Stimulated activated CD4-positive, alpha-beta T cell treated with anti-CD3 and anti-CD28 coated beads, Interleukin-15, amount 100 ng/mL, for 24 hours (primary cell): ENCODE results near the gene EXOC2.

ENCODE experiments used
- DNase-seq: peaks from one replicate; pipeline ENCODE4 v3.0.0-alpha.2; 2020

The EXOC2 gene

DNA sequence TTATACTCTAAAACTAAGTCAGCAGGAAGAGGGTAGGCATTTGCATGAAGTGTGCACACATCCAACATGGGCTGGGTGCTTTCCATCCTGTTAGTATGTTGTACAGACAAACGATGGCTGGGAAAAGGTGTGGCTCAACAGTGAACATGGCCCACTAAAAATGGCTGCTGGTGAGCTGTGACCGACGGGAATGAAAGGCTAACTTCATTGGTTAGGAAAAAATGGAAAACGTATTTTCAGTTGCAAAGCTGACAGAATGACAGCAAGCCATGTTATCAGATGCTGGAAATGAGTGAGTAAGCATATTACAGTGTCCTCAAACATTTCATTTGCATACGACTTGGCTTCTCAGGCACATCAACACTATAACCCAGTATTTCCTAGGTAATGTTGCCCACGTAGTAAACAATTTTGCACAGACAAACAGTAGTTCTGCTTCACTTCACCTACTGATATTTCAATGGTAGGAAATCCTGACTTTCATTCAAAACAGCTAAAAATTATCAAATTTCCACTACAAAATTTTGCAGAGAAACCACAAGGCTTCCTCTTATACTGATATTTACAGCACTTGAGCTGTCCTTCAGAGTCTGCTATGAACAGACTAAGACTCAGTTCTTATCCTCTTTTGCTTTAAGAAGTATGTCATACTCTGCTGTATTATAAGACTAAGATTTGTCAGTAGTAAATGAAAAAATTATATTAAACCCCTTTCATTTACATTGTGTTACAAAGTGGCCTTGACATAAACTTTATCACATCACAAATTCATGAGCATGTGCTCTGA is 202.5 kb downstream of the EXOC2 start:
- peak; percentile 59 for DNase-seq

DNA sequence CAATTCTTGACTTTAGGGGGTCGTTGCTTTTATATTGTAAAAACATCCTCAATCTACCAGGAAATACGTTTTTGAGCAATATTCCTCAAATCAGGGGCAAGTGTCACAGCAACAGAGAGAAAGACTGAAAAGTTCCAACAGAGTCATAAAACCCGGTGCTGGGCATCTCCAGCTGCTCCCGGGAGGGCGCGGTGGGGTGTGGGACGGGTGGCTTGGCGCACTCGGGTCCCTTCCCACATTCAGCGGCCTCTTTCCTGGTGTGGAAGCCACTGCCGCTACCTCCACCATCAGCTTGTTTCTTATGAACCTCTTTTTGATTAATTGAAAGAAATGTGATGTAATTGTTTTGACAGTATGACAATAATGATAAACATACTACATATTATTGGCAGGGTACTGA is 203.2 kb downstream of the EXOC2 start:
- no peak for DNase-seq

DNA sequence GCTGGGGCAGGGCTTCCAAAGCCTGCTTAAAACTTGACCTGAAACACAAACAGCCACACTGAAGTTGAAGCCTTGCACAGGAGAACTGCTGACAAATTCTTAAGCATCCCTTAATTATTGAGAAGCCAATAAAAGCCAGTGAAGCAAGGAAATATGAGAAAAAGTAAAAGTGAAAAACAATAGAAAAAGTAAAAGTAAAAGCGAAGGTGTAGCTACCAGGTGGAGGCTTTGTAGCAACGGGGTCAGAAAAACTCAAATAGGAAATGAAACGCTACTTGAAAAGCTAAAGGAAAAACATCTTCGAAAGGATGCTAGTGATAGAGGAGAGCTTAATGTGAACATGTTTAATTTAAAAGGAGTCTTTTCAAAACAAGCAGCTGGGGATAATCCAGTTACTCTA is 203.9 kb downstream of the EXOC2 start:
- no peak for DNase-seq

DNA sequence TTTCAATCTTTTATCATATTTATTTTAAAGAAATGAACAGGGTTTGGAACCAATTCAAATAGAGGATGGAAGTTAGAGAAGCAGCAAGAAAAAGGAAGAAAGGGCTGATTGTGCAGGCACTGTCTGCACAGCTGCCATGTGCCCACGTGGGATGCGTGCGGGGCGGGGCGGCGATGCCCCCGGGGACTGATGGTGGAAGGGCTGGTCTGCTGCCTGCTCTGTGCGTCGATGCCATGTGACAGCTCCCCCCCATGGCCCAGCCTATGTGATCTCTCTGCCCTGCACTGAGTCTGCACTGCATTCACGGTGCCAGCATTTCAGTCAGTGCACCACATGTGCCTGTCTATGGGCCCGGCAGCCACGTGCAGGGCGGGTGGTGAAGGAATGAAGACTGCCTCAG is 205.0 kb downstream of the EXOC2 start:
- no peak for DNase-seq

DNA sequence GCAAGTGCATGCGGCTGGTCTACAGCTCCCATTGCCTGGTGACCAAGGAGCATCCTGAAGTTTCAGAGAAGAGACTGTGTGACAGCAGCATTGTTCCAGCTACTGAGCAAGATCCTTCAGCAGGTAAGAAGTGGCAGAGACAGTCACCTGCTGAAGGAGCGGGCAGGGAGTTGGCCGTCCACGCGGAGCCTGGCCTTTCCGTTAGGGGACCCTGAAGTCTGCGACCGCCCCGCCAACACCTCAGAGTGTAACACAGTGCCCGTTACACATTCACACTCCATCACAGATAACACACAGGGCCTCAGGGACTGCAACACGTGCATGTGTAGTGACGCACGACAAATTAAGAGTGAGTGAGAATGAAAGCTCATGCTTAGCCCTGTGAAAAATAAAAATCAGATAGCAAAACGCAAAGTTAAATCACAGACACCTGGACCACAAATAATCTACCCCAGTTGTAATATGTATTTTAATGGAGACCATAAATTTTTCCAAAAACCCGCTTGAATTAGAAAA is 207.2 kb downstream of the EXOC2 start:
- no peak for DNase-seq

DNA sequence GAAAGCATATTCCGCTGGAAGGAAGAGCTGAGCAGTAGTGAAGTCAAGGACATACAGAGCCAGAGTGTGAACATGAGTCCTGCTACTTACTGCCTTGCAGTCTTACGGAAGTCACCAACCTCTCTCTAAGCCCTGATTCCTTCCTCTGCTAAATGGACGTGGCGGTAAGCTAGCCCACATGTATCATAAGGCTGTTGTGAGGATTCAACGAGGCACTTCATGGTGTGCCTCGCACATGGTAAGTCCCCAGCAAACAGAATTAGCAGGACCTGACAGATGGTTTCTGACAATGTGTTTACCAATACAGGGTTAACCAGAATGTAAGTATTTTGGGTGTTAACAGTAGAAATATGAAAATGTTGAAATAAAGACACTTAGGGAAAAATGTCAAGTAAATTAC is 208.2 kb downstream of the EXOC2 start:
- no peak for DNase-seq

GRCh38 chr6:484086-484745 is 208.7 kb downstream of the EXOC2 start:
- DNase-seq, result peak; percentile 63

DNA sequence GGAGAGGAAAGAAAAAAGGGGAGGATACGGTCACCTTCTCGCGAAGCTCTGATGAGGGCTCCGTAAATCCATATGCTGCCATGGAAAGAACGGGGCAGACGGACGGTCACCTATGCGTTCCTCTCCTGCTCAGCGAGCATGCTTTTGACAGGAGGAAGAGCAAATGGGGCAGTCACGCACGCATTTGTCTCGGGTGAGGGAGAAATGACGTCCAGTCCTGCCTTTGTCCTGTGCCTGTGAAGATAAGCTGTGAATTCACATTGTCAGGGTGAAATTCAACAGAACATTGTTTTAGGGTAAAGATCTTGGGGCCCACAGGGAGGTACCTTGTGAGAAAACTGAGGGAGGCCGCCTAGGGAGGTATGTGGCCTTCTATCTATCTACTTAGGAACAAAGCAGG is 217.6 kb downstream of the EXOC2 start:
- no peak for DNase-seq

- peak; percentile 90 for DNase-seq
Observed at GRCh38 chr6:474453-475185, 218.3 kb downstream of the EXOC2 start.

- no peak for DNase-seq
Observed at GRCh38 chr6:473768-474452, 219.0 kb downstream of the EXOC2 start.

DNA sequence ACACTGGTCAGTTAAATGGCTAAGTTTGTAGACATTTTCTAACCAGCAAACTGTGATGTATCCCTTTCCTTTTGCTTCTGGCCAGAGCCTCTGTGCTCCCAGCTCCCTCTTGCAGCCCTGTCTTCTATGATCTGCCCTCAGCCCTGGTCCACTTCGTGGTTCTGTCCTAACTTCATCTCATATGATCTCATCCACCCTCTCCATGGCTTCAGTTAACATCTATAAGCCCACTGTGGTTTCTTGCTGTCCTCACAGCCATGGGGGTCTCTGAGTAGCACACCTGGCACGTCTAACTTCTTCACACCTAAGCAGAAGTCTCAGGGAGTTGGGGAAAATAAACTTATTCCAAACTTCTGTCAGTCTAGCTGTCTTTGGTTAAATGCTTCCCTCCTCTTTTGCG is 219.6 kb downstream of the EXOC2 start:
- DNase-seq, result no peak

DNA sequence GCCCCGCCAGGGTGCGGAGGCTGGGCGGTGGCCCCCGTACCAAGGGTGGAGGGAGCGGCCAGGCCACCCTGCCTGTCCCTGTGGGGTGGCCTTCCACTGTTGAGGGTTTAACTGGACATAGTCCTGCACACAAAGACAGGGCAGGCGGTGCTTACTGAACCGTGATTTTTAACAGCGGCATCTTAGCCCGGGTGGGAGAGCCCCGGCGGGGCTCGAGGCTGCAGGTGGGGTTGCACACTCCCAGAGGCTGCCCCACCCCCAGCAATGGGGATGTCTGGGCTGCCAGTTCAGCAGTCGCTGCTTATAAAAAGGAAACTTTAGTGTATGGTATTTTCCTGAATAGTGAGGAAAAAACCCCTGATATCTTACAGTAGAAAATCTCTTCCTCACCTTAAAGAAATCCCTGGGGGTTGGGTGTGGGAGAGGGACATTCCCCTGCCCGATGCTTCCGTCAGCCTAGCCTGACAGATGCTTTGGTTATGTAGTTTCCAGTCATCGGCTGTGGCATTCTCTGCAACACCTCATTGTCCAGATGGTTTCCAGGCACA is 222.0 kb downstream of the EXOC2 start:
- DNase-seq, result no peak

DNA sequence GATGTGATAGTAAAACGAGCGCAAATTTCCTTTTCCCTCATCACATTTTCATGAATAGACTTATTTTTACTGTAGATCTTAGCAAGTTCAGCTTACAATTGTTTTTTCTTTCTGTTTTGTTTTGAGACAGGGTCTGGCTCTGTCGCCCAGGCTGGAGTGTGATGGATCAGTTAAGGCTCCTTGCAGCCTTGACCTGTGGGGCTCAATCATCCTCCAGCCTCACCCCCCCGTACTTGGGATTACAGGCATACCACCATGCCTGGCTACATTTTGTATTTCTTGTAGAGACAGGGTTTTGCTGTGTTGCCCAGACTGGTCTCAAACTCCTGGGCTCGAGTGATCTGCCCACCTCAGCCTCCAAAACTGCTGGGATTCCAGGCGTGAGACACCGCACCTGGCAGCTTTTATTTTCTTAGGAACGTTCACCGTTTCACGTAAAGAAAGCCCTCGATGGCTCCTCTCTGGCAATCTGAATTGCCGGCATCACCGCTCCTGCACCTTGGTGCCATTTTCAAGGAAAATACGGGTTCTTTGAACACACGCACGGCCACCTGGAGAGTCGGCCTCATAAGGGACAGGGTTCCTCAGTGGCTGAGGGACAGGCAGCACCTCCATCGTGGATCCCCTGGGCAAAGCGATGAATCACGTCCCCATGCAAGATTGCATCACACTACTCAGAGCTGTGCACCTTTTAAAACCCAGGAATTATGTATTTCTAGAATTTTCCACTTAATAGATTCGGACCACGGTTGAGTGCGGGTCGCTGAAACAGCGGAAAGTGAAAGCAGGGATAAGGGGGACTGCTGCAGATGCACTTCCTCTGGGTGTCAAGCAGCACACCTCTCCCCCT is 222.7 kb downstream of the EXOC2 start:
- DNase-seq, result no peak

DNA sequence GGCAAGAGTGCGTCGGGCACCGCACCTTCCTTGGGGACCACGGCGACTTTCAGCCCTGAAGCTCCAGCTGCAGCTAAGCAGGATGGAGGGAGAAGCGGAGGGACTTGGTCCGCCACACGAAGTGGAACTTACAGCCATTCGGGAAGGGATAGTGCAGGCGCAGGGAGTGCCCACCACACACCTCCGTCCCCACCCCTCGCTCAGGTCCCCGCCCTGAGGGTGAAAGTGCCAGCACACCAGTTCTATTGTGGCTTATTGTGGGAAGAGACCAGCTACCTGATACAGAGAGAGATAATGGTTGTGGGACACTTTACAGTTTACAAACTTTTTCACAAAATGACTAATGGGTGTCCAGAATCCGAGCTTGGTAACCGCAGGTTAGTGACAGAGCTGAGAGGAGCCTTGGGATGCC is 225.3 kb downstream of the EXOC2 start:
- DNase-seq, result no peak

DNA sequence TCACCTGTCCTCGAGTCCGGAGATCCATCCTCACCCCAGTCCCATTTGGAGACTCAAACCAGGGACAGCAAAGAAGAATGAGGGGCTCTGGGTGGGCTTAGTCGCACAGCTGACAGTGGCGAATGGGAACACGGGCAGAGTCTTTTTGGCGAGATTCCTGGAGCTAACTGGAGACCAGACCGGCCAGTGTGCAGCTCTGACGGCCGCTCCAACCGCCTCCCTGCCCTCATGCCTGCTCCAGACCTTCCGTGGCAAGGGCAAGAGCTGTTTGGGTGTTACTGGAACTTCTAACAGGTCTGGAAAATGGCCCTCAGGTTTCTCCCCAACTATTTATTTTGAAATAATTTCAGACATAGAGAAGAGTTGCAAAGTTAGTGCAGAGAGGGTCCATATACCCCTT is 225.8 kb downstream of the EXOC2 start:
- no peak for DNase-seq

GRCh38 chr6:466564-466963 is 226.4 kb downstream of the EXOC2 start:
- DNase-seq, result no peak

GRCh38 chr6:465531-466348 is 227.2 kb downstream of the EXOC2 start:
- no peak for DNase-seq

GRCh38 chr6:456887-457286 is 236.1 kb downstream of the EXOC2 start:
- DNase-seq, result no peak

DNA sequence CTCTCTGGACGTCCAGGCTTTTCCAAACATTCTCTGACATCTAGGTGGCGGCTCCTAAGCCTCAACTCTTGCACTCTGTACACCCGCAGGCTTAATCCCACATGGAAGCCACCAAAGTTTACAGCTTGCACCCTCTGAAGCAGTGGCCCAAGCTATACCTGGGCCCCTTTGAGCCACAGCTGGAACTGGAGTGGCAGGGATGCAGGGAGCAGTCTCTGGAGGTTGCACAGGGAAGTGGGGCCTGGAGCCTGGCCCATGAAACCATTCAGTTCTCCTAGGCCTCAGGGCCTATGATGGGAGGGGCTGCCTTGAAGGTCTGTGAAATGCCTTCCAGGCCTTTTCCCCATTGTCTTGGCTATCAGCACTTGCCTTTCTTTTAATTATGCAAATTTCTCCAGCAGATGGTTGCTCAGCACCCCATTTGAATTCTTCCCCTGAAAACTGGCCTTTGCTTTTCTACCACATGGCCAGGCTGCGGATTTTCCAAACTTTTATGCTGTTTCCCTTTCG is 236.5 kb downstream of the EXOC2 start:
- DNase-seq, result no peak

- no peak for DNase-seq
Observed at GRCh38 chr6:455835-456234, 237.1 kb downstream of the EXOC2 start.
